GM18520 (cell line): ENCODE results near the gene DUSP22.

Experiments
- ATAC-seq: cut with Tn5 transposase; IDR thresholded peaks from one replicate; pipeline ENCODE4 v1.9.1; 2021; ENCODE audit not compliant: unreplicated experiment

Gene DUSP22

GRCh38 chr6:308768-309167 is 16.5 kb downstream of the DUSP22 start:
- no peak for ATAC-seq

GRCh38 chr6:309947-310346 is 17.7 kb downstream of the DUSP22 start:
- no peak for ATAC-seq

GRCh38 chr6:310671-311070 is 18.4 kb downstream of the DUSP22 start:
- no peak for ATAC-seq

- ATAC-seq = no peak
Measured at GRCh38 chr6:311679-312220, 19.5 kb downstream of the DUSP22 start.

GRCh38 chr6:313087-313486 is 20.8 kb downstream of the DUSP22 start:
- ATAC-seq = no peak

GRCh38 chr6:313917-314316 is 21.6 kb downstream of the DUSP22 start:
- no peak for ATAC-seq

GRCh38 chr6:314377-314776 is 22.1 kb downstream of the DUSP22 start:
- ATAC-seq = no peak

- ATAC-seq = no peak
Measured at GRCh38 chr6:315226-315625, 22.9 kb downstream of the DUSP22 start.

GRCh38 chr6:315921-316752 is 23.9 kb downstream of the DUSP22 start:
- no peak for ATAC-seq

GRCh38 chr6:316753-317038 is 24.4 kb downstream of the DUSP22 start:
- no peak for ATAC-seq

GRCh38 chr6:317060-317447 is 24.8 kb downstream of the DUSP22 start:
- no peak for ATAC-seq

GRCh38 chr6:317448-318144 is 25.3 kb downstream of the DUSP22 start:
- peak; percentile 28 for ATAC-seq

- no peak for ATAC-seq
Measured at GRCh38 chr6:318243-318890, 26.1 kb downstream of the DUSP22 start.

- ATAC-seq = peak; percentile 25
Measured at GRCh38 chr6:319177-320131, 27.2 kb downstream of the DUSP22 start.

GRCh38 chr6:320351-321157 is 28.3 kb downstream of the DUSP22 start:
- no peak for ATAC-seq

GRCh38 chr6:321158-321438 is 28.8 kb downstream of the DUSP22 start:
- no peak for ATAC-seq

- no peak for ATAC-seq
Measured at GRCh38 chr6:321536-322258, 29.4 kb downstream of the DUSP22 start.

- no peak for ATAC-seq
Measured at GRCh38 chr6:322259-322930, 30.1 kb downstream of the DUSP22 start.
